Vagina (tissue), 2 donors: ENCODE measurements around the gene BRINP2. TPM values are rescaled to one million over a fixed set of nuclear protein-coding genes. Genes with fewer than 3 reads are reported as not detected.
"Not testable (repeated sequence)": the region's sequence is repeated elsewhere in the genome, so short reads cannot be mapped to it uniquely, and the experiment has no call there.

Experiments
- DNase-seq, 2 donors: peaks; one replicate each; pipeline ENCODE4 v3.0.0-alpha.2; 2017; ENCODE audit errors: extremely low spot score in 2 of 2
- H3K27ac ChIP-seq: fragments of 200-600 bp; sonication (generic); one replicate; pipeline ENCODE4 v1.5.1; 2019
- H3K27me3 ChIP-seq: fragments of 200-600 bp; sonication (generic); one replicate; pipeline ENCODE4 v1.5.1; 2019
- H3K36me3 ChIP-seq, 2 donors: fragments of 200-600 bp; sonication (generic); one replicate each; pipeline ENCODE4 v1.5.1; 2017 to 2019
- H3K4me1 ChIP-seq: fragments of 200-600 bp; sonication (generic); one replicate; pipeline ENCODE4 v1.5.1; 2019
- H3K4me3 ChIP-seq, 2 donors: fragments of 200-600 bp; sonication (generic); 1 replicate in 1 of 2; 2 replicates in 1 of 2; pipeline ENCODE4 v1.5.1; 2016 to 2019
- H3K9me3 ChIP-seq: fragments of 200-600 bp; sonication (generic); one replicate; pipeline ENCODE4 v1.5.1; 2019
- CTCF ChIP-seq, 3 experiments: fragments of 450-650 bp in 2 of 3; fragments of 200-600 bp in 1 of 3; sonication (generic) in 1 of 3; IDR thresholded peaks; one replicate each; pipeline ENCODE4 v1.5.1; 2017 to 2019; ENCODE audit warnings: antibody characterized with exemption in 3 of 3, mild to moderate bottlenecking in 2 of 3, moderate library complexity in 2 of 3
- POLR2A ChIP-seq, 2 donors: fragments of 450-650 bp; IDR thresholded peaks; one replicate each; pipeline ENCODE4 v1.6.1; 2017; ENCODE audit warnings: antibody characterized with exemption in 2 of 2, mild to moderate bottlenecking in 2 of 2, moderate library complexity in 2 of 2
- POLR2AphosphoS5 ChIP-seq, 2 donors: sonication (generic); formaldehyde crosslinking; IDR thresholded peaks; one replicate each; pipeline ENCODE4 v1.9.0; 2017; ENCODE audit warnings: antibody characterized with exemption in 2 of 2, mild to moderate bottlenecking in 2 of 2, low read depth in 1 of 2; ENCODE audit not compliant: insufficient read depth in 1 of 2
- intact Hi-C: fragments of 100-400 bp; cut with DNase I; formaldehyde crosslinking; loops from one replicate; pipeline ENCODE4 v1.15.1; 2023
- total RNA-seq: library from RNA; depleted of rRNA; stranded (reverse); fragments of >200 nt; gene quantifications from one replicate; pipeline ENCODE4 v1.2.3, GENCODE V29; 2016

Gene BRINP2
- total RNA-seq, 1 donor from 2014 or later = 0.49 TPM

GRCh38 chr1:177315761-177316160 lies 145.0 kb downstream of the BRINP2 start:
- H3K36me3 ChIP-seq = no peaks in the 10 kb centered on the region
- DNase-seq = no peak
- no peaks in the 10 kb centered on the region for H3K4me1 ChIP-seq
- H3K27ac ChIP-seq = no peak overlapping the region
- TF ChIP-seq CTCF (IDR thresholded peaks at IDR 0.05) (no peak), POLR2AphosphoS5 (IDR thresholded peaks at IDR 0.05; ENCODE audit: insufficient read depth in 1 of 2, low read depth in 1 of 2) (no peak), POLR2A (IDR thresholded peaks at IDR 0.05) (no peak)
- H3K27me3 ChIP-seq = no peaks in the 10 kb centered on the region
- H3K9me3 ChIP-seq = no peaks in the 10 kb centered on the region
- no peak overlapping the region for H3K4me3 ChIP-seq
- intact Hi-C loops = no loop called here

- H3K27me3 ChIP-seq, H3K9me3 ChIP-seq, DNase-seq, H3K27ac ChIP-seq, H3K4me3 ChIP-seq, intact Hi-C loops, H3K36me3 ChIP-seq, H3K4me1 ChIP-seq: not testable (repeated sequence)
Measured at GRCh38 chr1:177321434-177321833, 150.7 kb downstream of the BRINP2 start.

DNA sequence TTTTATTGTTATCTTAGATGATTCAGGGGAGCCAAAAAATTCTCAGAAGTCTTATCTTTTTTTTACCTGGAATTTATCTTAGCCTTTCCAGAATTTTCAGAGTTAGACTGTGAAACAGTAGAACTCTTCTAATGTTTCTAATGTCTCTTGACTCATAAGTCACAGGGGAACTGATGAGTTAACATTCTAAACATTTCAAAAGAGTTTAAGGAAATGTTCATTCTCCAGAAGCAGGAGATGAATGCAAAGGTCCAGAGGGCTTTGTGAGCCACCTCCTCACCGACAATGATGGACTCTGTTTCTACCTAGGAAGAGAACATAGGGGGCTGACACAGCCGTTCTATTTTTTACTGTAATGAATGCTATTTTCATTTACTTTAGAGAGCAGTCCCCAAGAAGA lies 157.5 kb downstream of the BRINP2 start:
- TF ChIP-seq CTCF (IDR thresholded peaks at IDR 0.05) (no peak), POLR2AphosphoS5 (IDR thresholded peaks at IDR 0.05; ENCODE audit: insufficient read depth in 1 of 2, low read depth in 1 of 2) (no peak), POLR2A (IDR thresholded peaks at IDR 0.05) (no peak)
- DNase-seq = no peak
- Histone ChIP-seq H3K36me3 (no peaks in the 10 kb centered on the region), H3K27me3 (no peaks in the 10 kb centered on the region), H3K4me3 (no peak overlapping the region), H3K4me1 (no peaks in the 10 kb centered on the region), H3K27ac (no peak overlapping the region), H3K9me3 (no peaks in the 10 kb centered on the region)
- intact Hi-C loops = no loop called here

- Histone ChIP-seq H3K36me3 (no peaks in the 10 kb centered on the region), H3K9me3 (no peaks in the 10 kb centered on the region), H3K4me1 (no peaks in the 10 kb centered on the region), H3K4me3 (no peak overlapping the region), H3K27me3 (no peaks in the 10 kb centered on the region), H3K27ac (no peak overlapping the region)
- no peak for TF ChIP-seq POLR2AphosphoS5 (IDR thresholded peaks at IDR 0.05; ENCODE audit: insufficient read depth in 1 of 2, low read depth in 1 of 2)
- no peak for TF ChIP-seq CTCF (IDR thresholded peaks at IDR 0.05)
- TF ChIP-seq POLR2A (IDR thresholded peaks at IDR 0.05) = no peak
- intact Hi-C loops = no loop called here
- DNase-seq = no peak
Measured at GRCh38 chr1:177329871-177330270, 159.1 kb downstream of the BRINP2 start.

Other genes starting within 250 kb of the BRINP2 start
- gene ASTN1, start 6.2 kb upstream of the BRINP2 start, total RNA-seq = 4.2 TPM